Mucosa of descending colon (tissue), 3 donors: ENCODE results near the gene MBLAC2. TPM values are rescaled to one million over a fixed set of nuclear protein-coding genes. Genes with fewer than 3 reads are reported as not detected.

Experiments
- ATAC-seq: fragments of 200-7000 bp; cut with Tn5 transposase; one replicate; pipeline ENCODE4 v1.9.1; 2020; ENCODE audit warnings: mild to moderate bottlenecking, moderate library complexity
- DNase-seq, 3 donors: peaks; one replicate each; pipeline ENCODE4 v3.0.0-alpha.2; 2020
- H3K36me3 ChIP-seq: fragments of 200-600 bp; one replicate; pipeline ENCODE4 v1.8.0; 2021; ENCODE audit warnings: low read depth, mild to moderate bottlenecking
- H3K4me1 ChIP-seq: fragments of 200-600 bp; one replicate; pipeline ENCODE4 v1.8.0; 2021; ENCODE audit warnings: low read depth, mild to moderate bottlenecking
- H3K4me3 ChIP-seq: fragments of 200-600 bp; one replicate; pipeline ENCODE4 v1.8.0; 2021; ENCODE audit warnings: mild to moderate bottlenecking
- H3K9me3 ChIP-seq: fragments of 200-600 bp; one replicate; pipeline ENCODE4 v1.8.0; 2021; ENCODE audit warnings: mild to moderate bottlenecking
- intact Hi-C, 2 donors: fragments of 100-400 bp; cut with DNase I in 1 of 2; cut with micrococcal nuclease in 1 of 2; formaldehyde crosslinking; loops; one replicate each; pipeline versions ENCODE4 v1.11.0 to v1.11.1; 2022; cut with DNase I, micrococcal nuclease
- total RNA-seq, 3 donors: library from RNA; stranded (reverse); fragmentation: NEBNext Ultra II Directional in 2 of 3; extraction: Animal tissue kit (Norgen Biotek cat#: 25700) in 2 of 3; gene quantifications; one replicate each; pipeline versions ENCODE4 v1.2.1 to v1.2.4, GENCODE V29; 2021 to 2023
- TF ChIP-seq, protein P1 (sequence below): fragments of 200-600 bp; IDR thresholded peaks from one replicate; pipeline ENCODE4 v1.8.0; 2022; ENCODE audit warnings: antibody characterized with exemption, mild to moderate bottlenecking
- donor health status: DM: no; HTN: no; CAD: no; lungs with moderate emphysema.
- donor health status: DM: no; HTN: no; CAD: no.
- donor health status: DM: no; HTN: yes; CAD: no.

Gene MBLAC2
- total RNA-seq, 3 donors from 2014 or later, result 4.5 to 5.8 (median 5.1) TPM

DNA sequence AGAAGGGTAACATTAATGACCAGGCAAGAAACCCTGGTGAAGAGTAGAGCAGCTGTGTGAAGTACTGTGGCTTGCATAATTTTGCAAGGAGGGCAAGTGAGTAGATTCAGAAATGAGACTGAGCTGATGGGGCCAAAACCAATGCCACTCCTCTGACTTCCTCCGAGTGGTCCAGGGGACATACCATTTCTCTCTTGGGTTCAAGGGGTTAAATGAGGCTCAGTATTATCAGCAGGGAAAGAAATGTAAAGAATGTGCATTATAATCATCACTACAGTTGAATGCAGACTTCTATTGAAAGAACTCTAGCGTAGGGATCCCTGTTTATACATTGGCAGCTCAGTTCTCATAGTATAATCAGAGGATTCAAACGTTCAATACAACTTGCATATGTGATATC lies 10.0 kb upstream of the MBLAC2 start:
- intact Hi-C loops, result no loop called here
- TF ChIP-seq, protein P1, sequence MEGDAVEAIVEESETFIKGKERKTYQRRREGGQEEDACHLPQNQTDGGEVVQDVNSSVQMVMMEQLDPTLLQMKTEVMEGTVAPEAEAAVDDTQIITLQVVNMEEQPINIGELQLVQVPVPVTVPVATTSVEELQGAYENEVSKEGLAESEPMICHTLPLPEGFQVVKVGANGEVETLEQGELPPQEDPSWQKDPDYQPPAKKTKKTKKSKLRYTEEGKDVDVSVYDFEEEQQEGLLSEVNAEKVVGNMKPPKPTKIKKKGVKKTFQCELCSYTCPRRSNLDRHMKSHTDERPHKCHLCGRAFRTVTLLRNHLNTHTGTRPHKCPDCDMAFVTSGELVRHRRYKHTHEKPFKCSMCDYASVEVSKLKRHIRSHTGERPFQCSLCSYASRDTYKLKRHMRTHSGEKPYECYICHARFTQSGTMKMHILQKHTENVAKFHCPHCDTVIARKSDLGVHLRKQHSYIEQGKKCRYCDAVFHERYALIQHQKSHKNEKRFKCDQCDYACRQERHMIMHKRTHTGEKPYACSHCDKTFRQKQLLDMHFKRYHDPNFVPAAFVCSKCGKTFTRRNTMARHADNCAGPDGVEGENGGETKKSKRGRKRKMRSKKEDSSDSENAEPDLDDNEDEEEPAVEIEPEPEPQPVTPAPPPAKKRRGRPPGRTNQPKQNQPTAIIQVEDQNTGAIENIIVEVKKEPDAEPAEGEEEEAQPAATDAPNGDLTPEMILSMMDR, result no peak
- no peaks in the 10 kb centered on the region for H3K4me1 ChIP-seq
- H3K9me3 ChIP-seq, result no peaks in the 10 kb centered on the region
- no peaks in the 10 kb centered on the region for H3K36me3 ChIP-seq
- no peak overlapping the region for H3K4me3 ChIP-seq
- no peak for DNase-seq
- ATAC-seq, result no peak

DNA sequence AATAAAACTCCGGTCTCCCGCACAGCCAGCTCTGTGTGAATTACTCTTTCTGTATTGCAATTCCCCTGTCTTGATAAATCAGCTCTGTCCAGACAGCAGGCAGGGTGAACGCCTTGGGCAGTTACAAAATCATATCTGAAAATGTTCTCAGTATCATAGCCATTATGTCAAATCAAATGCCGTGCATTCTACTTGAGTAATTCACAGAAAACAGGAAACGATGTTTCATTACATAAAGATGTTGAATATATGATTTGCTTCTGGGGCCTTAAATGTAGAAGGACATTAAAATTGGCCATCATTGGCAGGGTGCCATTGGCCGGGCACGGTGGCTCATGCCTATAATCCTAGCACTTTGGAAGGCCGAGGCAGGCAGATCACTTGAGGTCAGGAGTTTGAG lies 8.6 kb upstream of the MBLAC2 start:
- no peaks in the 10 kb centered on the region for H3K36me3 ChIP-seq
- ATAC-seq (no peak), DNase-seq (no peak)
- no peak overlapping the region for H3K4me3 ChIP-seq
- TF ChIP-seq, protein P1, result no peak
- H3K9me3 ChIP-seq, result no peaks in the 10 kb centered on the region
- H3K4me1 ChIP-seq, result no peaks in the 10 kb centered on the region
- intact Hi-C loops, result no loop called here

DNA sequence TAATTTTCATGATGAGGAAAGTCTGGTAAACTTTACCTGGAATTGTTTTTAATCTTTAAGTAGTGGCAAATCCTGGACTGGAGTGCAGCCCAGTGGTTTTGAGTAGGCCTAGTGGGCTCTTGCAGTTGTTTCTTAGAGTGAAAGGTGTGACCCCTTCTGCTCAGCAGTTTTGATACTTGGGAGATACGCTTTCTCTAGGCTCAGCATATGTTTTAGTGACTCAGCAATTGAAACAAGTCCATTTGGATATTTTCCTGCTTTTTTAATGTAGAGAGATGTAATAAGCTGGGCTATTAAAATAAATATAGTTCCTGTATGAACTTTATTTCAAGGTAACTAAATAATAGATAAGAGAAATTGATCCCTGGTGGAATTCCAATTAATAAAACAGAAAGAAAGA lies 6.1 kb upstream of the MBLAC2 start:
- intact Hi-C loops, result no loop called here
- TF ChIP-seq, protein P1, result no peak
- ATAC-seq, result no peak

DNA sequence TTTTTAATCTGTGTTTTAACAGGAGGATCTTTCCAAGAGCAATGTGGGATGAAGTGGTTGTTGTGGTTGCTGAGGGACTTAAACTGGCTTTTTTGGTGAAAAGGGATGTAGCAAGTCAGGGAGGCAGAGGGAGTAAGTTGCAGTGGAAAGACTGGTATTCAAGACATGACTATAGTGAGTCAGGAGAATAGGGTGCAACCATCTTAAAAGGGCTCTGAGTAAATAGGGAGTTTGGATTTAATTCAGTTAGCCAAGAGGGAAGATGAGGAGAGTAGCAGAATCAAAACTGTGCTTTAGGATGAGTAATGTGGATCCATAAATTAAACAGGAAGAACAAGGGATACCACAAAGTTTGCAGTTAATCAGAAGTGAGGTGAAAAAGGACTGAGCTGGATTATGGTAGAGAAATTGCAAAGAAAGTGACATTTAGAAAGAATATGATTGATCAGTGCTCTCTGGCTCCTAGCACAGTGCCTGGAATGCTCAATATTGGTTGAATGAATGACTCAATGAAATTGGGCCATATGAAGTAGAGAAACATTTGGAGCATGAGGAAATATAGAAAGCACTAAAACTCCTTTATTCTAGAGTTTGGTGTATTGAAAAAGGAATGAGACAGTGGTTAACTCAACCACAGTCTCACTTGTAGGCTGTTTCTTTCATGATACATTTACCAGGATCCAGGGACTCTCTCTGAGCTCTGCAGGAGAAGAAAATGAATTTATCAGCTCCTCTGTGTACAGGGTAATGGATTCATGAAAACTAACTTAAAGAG lies 5.2 kb upstream of the MBLAC2 start:
- TF ChIP-seq, protein P1, result no peak
- no peaks in the 10 kb centered on the region for H3K9me3 ChIP-seq
- ATAC-seq (no peak), DNase-seq (no peak)
- intact Hi-C loops, result no loop called here
- H3K4me3 ChIP-seq, result no peak overlapping the region
- peaks cover 7% of the 10 kb centered on the region for H3K4me1 ChIP-seq
- no peaks in the 10 kb centered on the region for H3K36me3 ChIP-seq

More for the DNA sequence above, 6.1 kb upstream of the MBLAC2 start:
- H3K4me3 ChIP-seq, result no peak overlapping the region
- no peaks in the 10 kb centered on the region for H3K36me3 ChIP-seq
- peaks cover 3% of the 10 kb centered on the region for H3K4me1 ChIP-seq
- DNase-seq, result no peak
- H3K9me3 ChIP-seq, result no peaks in the 10 kb centered on the region

DNA sequence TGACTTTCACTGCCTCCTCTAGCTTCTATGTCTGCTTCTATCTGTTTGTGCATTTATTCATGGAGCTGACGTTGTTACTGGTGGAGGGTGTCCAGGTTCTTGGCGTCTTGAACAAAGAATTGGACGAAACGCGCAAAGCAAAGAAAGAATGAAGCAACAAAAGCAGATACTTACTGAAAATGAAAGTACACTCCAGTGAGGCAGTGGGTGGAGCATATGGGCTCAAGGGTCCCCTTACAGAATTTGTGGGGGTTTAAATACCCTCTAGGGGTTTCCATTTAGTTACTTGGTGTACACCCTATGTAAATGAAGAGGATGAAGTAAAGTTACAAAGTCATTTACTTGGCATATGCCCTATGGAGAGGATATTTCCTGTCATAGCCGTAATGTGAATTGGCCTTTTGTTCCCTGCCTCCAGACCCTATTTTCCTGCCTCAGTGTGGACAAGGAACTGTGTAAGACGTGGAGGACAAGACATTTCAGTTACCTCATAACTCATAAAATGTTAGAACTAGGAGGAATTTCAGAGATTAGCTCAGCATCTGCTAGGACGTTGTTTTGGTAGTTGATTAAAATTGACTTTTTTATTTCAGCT lies 3.1 kb upstream of the MBLAC2 start:
- H3K36me3 ChIP-seq, result no peaks in the 10 kb centered on the region
- intact Hi-C loops, result no loop called here
- TF ChIP-seq, protein P1, result no peak
- no peak for DNase-seq
- H3K9me3 ChIP-seq, result no peaks in the 10 kb centered on the region
- H3K4me3 ChIP-seq, result no peak overlapping the region
- no peak for ATAC-seq
- peaks cover 7% of the 10 kb centered on the region for H3K4me1 ChIP-seq
